HEK293 (cell line): Measurements from ENCODE around the gene TEAD1.

Experiments
- ZBTB1 ChIP-seq: fragments of 450-650 bp; formaldehyde crosslinking; IDR thresholded peaks from 2 replicates; pipeline ENCODE4 v1.5.1; 2016; ENCODE audit warnings: missing biosample characterization, missing genetic modification characterization
- ZNF169 ChIP-seq: fragments of 450-650 bp; formaldehyde crosslinking; IDR thresholded peaks from 2 replicates; pipeline ENCODE4 v1.5.1; 2016; ENCODE audit warnings: missing biosample characterization, missing genetic modification characterization
- ZNF514 ChIP-seq: fragments of 450-650 bp; formaldehyde crosslinking; IDR thresholded peaks from 2 replicates; pipeline ENCODE4 v1.5.1; 2016; ENCODE audit warnings: missing biosample characterization, missing genetic modification characterization
- TF ChIP-seq, protein P1 (sequence below): fragments of 450-650 bp; formaldehyde crosslinking; IDR thresholded peaks from 2 replicates; pipeline ENCODE4 v1.5.1; 2016; ENCODE audit warnings: missing biosample characterization, missing genetic modification characterization
- TF ChIP-seq, protein P2 (sequence below): fragments of 450-650 bp; formaldehyde crosslinking; conservative IDR thresholded peaks from 2 replicates; pipeline ENCODE4 v1.5.1; 2016; ENCODE audit warnings: low read depth, missing biosample characterization, missing genetic modification characterization

DNA sequence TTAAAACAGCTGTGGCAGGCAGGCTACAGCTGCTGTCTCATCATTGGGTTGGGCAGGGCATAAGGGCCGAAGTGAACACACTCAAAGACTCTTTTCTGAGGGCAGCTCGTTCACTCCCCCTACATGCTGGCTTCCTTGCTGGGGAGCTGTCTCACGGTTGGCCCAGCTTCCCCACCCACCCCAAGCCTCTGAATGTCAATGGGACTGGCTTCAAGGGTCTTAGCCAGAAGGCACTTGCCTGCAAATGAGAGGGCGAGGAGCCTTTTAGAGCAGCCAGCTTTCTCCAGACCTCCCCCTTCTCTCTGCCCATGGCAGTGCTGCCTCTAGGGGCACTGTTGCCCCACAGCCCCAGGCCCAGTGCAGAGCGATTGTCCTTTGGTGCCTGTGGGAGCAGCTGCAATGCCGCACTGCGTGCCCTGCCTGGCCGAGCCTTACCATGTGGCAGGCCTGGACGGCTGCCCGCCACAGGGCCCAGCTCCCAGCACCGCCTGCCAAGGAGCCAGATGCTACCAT lies 240.2 kb downstream of the TEAD1 start:
- TF ChIP-seq ZBTB1 (tag by site-specific recombination) (no peak), ZNF169 (no peak), ZNF514 (tag by site-specific recombination) (no peak)
- TF ChIP-seq, protein P1, sequence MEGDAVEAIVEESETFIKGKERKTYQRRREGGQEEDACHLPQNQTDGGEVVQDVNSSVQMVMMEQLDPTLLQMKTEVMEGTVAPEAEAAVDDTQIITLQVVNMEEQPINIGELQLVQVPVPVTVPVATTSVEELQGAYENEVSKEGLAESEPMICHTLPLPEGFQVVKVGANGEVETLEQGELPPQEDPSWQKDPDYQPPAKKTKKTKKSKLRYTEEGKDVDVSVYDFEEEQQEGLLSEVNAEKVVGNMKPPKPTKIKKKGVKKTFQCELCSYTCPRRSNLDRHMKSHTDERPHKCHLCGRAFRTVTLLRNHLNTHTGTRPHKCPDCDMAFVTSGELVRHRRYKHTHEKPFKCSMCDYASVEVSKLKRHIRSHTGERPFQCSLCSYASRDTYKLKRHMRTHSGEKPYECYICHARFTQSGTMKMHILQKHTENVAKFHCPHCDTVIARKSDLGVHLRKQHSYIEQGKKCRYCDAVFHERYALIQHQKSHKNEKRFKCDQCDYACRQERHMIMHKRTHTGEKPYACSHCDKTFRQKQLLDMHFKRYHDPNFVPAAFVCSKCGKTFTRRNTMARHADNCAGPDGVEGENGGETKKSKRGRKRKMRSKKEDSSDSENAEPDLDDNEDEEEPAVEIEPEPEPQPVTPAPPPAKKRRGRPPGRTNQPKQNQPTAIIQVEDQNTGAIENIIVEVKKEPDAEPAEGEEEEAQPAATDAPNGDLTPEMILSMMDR (tag by site-specific recombination): peak; percentile 29; the same call in 1 of the 2 replicates
- TF ChIP-seq, protein P2, sequence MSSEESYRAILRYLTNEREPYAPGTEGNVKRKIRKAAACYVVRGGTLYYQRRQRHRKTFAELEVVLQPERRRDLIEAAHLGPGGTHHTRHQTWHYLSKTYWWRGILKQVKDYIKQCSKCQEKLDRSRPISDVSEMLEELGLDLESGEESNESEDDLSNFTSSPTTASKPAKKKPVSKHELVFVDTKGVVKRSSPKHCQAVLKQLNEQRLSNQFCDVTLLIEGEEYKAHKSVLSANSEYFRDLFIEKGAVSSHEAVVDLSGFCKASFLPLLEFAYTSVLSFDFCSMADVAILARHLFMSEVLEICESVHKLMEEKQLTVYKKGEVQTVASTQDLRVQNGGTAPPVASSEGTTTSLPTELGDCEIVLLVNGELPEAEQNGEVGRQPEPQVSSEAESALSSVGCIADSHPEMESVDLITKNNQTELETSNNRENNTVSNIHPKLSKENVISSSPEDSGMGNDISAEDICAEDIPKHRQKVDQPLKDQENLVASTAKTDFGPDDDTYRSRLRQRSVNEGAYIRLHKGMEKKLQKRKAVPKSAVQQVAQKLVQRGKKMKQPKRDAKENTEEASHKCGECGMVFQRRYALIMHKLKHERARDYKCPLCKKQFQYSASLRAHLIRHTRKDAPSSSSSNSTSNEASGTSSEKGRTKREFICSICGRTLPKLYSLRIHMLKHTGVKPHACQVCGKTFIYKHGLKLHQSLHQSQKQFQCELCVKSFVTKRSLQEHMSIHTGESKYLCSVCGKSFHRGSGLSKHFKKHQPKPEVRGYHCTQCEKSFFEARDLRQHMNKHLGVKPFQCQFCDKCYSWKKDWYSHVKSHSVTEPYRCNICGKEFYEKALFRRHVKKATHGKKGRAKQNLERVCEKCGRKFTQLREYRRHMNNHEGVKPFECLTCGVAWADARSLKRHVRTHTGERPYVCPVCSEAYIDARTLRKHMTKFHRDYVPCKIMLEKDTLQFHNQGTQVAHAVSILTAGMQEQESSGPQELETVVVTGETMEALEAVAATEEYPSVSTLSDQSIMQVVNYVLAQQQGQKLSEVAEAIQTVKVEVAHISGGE (tag by site-specific recombination): no peak
